GM18505 (cell line): ENCODE measurements around the gene CHST14.
A peak's percentile ranks its signal among the peaks of the same experiment; 100 is the strongest.

ENCODE experiments used
- ATAC-seq: cut with Tn5 transposase; IDR thresholded peaks from one replicate; pipeline ENCODE4 v1.9.1; 2021; ENCODE audit not compliant: unreplicated experiment
- POLR2A ChIP-seq: IDR thresholded peaks from 4 replicates; pipeline ENCODE4 v1.6.1; 2011; ENCODE audit warnings: borderline replicate concordance; ENCODE audit not compliant: insufficient read depth, insufficient read length; ENCODE audit errors: extremely low read depth

Gene CHST14

GRCh38 chr15:40436892-40437751 is 33.7 kb upstream of the CHST14 start:
- no peak for TF ChIP-seq POLR2A
- no peak for ATAC-seq

GRCh38 chr15:40437752-40438687 is 32.8 kb upstream of the CHST14 start:
- TF ChIP-seq POLR2A, result no peak

GRCh38 chr15:40438712-40439111 is 32.1 kb upstream of the CHST14 start:
- TF ChIP-seq POLR2A, result no peak
- no peak for ATAC-seq

More at GRCh38 chr15:40437752-40438687, 32.8 kb upstream of the CHST14 start:
- no peak for ATAC-seq

DNA sequence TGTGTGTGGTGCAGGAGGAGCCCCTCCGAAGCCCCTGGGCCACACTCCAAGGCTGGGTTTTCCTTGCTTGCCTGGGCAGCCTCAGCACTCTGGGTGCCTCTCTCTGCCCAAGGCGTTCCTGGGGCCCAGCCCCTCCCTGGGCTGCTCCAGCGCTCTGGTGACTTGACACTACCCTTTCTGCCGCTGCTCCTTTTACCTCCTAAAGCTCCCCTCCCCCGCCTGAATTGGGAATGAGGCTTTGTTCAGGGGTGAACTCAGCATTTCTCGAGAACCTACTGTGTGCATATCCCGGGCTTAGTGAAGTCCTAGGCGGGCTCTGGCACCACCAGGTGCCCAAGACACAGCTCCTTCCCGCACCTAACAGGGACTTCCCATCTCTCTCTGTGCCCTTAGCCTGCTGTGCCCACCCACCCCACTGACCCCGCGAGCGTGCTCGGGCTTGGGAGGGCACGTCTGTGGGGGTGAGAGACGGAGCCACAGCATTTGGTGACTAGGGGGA is 31.3 kb upstream of the CHST14 start:
- TF ChIP-seq POLR2A, result no peak
- ATAC-seq, result no peak

DNA sequence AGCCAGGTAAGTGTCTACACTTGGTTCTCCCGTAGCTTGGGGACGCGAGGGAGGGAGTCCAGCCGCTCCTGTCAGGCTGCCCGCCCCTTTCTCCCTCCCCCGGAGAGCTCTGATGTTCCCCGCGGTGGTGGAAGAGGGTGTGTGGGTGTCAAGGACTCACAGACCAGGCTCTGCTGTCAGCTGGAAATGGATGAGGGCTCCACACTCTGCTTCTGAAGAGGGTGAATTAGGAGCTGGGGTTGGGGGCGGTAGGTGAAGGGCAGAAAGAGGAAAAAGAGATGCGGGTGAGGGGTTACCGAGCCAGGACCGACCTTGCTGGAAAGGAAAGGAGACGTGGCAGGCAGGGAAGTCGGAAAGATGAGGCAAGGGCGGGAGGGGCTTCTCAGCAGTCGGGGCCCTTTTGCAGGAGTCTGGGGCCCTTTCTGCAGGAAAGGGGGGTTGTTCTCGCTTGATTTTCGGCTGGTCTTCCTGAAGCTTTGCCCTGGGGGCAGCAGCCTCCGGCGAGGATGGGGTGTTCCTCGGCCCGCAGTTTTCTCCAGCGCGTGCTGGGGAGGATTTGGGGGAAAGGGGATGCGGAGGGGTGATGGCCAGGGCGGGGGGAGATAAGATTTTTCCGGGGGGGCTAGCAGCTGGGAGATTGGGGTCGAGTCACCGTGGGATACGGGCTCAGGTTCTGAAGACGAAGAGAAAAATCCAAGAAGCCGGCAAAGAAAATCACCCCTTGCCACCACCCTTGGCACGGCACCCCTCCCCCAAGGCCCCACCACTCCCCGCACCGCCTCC is 30.6 kb upstream of the CHST14 start:
- TF ChIP-seq POLR2A, result no peak
- ATAC-seq, result no peak

DNA sequence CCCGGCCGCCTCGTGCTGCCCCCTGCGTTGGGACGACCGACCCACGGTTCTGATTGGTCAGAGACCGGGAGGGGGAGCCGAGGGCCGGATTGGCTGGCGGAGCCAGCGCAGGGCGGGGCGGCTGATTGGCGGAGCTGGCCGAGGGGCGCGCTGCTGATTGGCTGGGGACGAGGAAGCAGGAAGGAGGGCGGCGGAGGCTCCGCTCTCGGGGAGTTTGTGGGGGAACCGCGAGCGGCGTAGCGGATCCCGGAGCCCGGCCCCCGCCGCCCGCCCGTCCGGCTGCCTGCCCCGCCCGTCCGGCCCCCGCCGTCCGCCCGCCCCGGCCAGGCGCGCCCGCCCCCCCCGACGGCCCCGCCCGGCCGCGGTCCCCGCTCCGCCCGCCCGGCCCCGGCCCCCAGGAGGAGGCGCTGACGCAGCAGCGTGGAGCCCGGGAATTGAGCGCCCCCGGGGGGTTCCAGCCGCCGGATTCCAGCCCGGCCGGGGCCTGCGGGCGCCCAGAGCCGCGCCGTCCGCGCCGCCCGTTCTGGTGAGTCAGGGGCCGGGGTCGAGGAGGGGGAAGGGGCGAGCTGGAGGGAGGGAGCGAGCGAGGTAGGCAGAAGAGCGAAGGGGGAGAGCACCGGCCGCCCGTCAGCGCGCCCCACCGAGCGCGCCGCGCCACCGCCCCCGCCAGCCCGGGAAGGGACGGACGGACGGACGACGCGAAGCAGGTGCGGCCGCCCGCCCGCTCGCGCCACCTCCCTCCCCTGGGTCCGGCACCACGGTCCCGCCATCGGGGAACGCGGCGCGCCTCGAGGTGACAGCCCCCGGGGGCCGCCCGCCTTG is 29.8 kb upstream of the CHST14 start, which contains the start of gene BAHD1:
BAHD1 (plus strand) TSS at position 211 of the 822 bp plus-strand sequence. CDS start 17,512 bp downstream, outside the sequence.
- peak; percentile 79 for ATAC-seq
- TF ChIP-seq POLR2A, result peak; percentile 31

DNA sequence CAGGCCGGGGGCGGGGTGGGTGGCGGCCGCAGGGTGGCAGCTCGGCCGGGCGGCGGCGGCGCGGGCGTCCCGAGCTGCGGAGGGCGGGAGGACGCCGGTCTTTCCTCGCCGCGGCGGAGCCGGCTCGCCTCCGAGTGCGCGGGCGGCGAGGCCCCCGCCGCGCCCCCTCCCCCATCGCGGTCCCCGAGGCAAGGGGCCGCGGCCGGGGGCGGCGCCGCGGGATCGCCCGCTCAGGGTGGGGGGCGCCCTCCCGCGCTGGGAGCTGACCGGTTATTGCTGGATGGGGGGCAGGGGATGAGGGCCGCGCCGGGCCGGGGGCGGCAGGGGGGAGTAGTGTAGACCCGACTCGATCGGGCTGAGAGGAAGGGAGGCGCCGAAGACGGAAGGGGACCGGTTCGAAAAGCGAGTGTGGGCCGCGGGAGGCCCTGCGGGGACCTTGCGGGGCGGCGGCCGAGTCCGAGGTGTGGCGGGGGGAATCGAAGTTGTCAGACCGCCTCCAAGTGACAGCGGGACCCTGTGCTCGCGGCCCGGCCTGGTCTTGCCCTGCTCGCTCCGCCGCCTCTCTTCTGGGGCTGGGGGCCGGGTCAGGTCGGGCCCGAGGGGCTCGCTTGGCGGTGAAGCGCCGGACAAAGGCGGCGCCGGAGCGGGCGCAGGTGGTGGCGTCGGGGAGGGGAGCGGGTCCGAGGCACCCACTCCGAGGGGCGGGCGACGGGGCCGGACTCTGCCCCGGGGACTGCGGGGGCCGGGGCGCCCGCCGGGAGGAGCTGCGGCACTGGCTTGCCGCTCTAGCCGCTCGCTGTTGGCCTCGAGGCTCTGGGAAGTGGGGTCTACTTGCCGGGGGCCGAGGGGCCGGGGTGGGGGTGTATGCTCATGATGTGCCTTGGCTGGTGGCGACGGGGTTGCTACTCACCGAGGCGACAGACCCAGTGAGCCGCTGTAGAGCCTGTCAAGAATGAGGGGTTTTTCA is 28.9 kb upstream of the CHST14 start:
- no peak for TF ChIP-seq POLR2A
- peak; percentile 22 for ATAC-seq

DNA sequence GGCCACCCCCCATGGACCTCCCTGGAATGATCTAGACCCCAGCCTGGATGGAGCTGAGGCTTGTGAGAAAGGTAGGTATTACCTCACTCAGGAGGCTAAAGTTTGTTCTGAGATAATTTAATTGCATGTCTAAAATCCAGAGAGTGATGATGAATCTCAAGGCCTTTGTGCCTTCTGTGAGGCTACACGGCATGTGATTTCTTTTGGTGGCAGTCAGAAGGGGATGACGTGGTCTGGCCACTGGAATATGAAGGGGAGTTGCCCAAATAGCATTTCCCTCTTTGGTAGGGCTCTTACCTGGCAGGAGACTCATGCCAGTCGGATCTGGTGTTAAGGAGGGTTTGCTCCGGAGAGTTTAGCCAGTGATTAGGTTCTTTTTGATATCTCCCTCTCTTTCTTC is 27.5 kb upstream of the CHST14 start:
- no peak for TF ChIP-seq POLR2A
- no peak for ATAC-seq

- no peak for ATAC-seq
- no peak for TF ChIP-seq POLR2A
Observed at GRCh38 chr15:40443846-40444245, 26.9 kb upstream of the CHST14 start.

GRCh38 chr15:40444736-40445135 is 26.0 kb upstream of the CHST14 start:
- no peak for ATAC-seq
- TF ChIP-seq POLR2A, result no peak

DNA sequence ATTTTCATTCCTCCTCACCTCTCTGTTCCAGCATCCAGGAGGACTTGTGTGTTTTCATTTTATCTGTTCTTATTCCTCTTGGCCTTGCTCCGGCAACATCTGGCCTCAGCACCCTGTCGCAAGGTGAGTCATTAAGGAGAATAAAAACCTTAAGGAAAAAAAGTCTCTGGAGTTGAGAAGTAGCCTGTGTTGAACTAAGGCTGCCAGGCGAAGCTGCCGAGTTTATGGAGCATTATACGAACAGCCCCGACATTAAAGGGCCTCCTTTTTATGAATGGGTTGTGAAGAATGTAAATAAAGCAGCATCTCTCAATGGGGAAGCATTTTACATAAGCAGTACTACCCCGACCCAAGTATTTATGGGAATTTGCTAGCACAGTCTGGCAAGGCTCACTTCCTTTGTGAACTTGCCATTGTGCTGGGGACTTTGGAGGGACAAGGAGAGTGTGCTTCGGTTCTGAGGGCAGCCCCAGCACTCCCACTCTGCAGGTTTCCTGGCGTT is 25.3 kb upstream of the CHST14 start:
- ATAC-seq, result no peak

More for the DNA sequence above, 25.3 kb upstream of the CHST14 start:
- TF ChIP-seq POLR2A, result no peak
